Endodermal cell (in vitro differentiated cells): ENCODE data around the gene MRFAP1L1. TPM values are rescaled to one million over a fixed set of nuclear protein-coding genes. Genes with fewer than 3 reads are reported as not detected.
A peak's percentile ranks its signal among the peaks of the same experiment; 100 is the strongest.
"Not testable (repeated sequence)": the region's sequence is repeated elsewhere in the genome, so short reads cannot be mapped to it uniquely, and the experiment has no call there.

Experiments used
- DNase-seq: peaks from one replicate; pipeline ENCODE4 v3.0.0-alpha.2; 2017
- H3K27ac ChIP-seq: 2 replicates; pipeline ENCODE4 v1.5.1; 2013; ENCODE audit warnings: mild to moderate bottlenecking, low read depth, low read length, moderate library complexity
- H3K27me3 ChIP-seq: 2 replicates; pipeline ENCODE4 v1.6.1; 2013; ENCODE audit warnings: mild to moderate bottlenecking, low read length, moderate library complexity; ENCODE audit not compliant: insufficient read depth, control insufficient read depth, poor library complexity, severe bottlenecking
- H3K36me3 ChIP-seq: 2 replicates; pipeline ENCODE4 v1.7.0; 2013; ENCODE audit warnings: mild to moderate bottlenecking, low read length, moderate library complexity; ENCODE audit not compliant: control insufficient read depth, insufficient read depth
- H3K4me1 ChIP-seq: one replicate; pipeline ENCODE4 v1.7.0; 2013; ENCODE audit warnings: low read length; ENCODE audit not compliant: control insufficient read depth, insufficient read depth
- H3K4me3 ChIP-seq: 2 replicates; pipeline ENCODE4 v1.5.1; 2013; ENCODE audit warnings: mild to moderate bottlenecking, low read length, moderate library complexity
- H3K9ac ChIP-seq: 2 replicates; pipeline ENCODE4 v1.6.1; 2013; ENCODE audit warnings: mild to moderate bottlenecking, low read length, moderate library complexity; ENCODE audit not compliant: poor library complexity, severe bottlenecking; ENCODE audit errors: extremely low read depth
- H3K9me3 ChIP-seq: 2 replicates; pipeline ENCODE4 v1.6.1; 2013; ENCODE audit warnings: mild to moderate bottlenecking, low read length, moderate library complexity; ENCODE audit not compliant: control insufficient read depth
- H3K27ac Mint-ChIP-seq: 2 replicates; pipeline ENCODE4 v1.8.0; 2020; ENCODE audit warnings: mixed read lengths
- H3K27me3 Mint-ChIP-seq: 2 replicates; pipeline ENCODE4 v1.8.0; 2021; ENCODE audit warnings: mild to moderate bottlenecking, mixed read lengths; ENCODE audit not compliant: insufficient read depth
- H3K36me3 Mint-ChIP-seq: 2 replicates; pipeline ENCODE4 v1.8.0; 2020; ENCODE audit warnings: low read depth, mixed read lengths
- H3K4me1 Mint-ChIP-seq: 2 replicates; pipeline ENCODE4 v1.8.0; 2020; ENCODE audit warnings: mixed read lengths
- H3K4me3 Mint-ChIP-seq: 2 replicates; pipeline ENCODE4 v1.8.0; 2020; ENCODE audit warnings: mild to moderate bottlenecking, moderate library complexity, mixed read lengths
- H3K9me3 Mint-ChIP-seq: 2 replicates; pipeline ENCODE4 v1.8.0; 2020; ENCODE audit warnings: mild to moderate bottlenecking, mixed read lengths
- CTCF ChIP-seq: fragments of 200-600 bp; sonication (generic); conservative IDR thresholded peaks from 2 replicates; pipeline ENCODE4 v1.5.0; 2021; ENCODE audit warnings: antibody characterized with exemption, mild to moderate bottlenecking
- WGBS, 2 experiments: methylation state at CpG; one replicate each; pipeline versions ENCODE4 v1.1.5 to v1.1.7; 2013; ENCODE audit warnings: missing lambda C conversion rate in 2 of 2, mixed read lengths in 1 of 2; ENCODE audit not compliant: insufficient coverage in 1 of 2, insufficient read length in 1 of 2; 5-methylcytosine and 5-hydroxymethylcytosine counted together
- long read RNA-seq, 4 experiments: library from polyadenylated mRNA in 2 of 4; library from RNA in 1 of 4; library from capped mRNA in 1 of 4; stranded (forward) in 3 of 4; unstranded in 1 of 4; transcript quantifications; one replicate each; pipeline ENCODE4 v2.0.0, GENCODE V29; 2020 to 2021; ENCODE audit warnings: inconsistent platforms in 1 of 4
- polyA plus RNA-seq, 2 experiments: library from polyadenylated mRNA; stranded (reverse); fragments of 50-300 nt; gene quantifications; one replicate each; pipeline ENCODE4 v1.2.3, GENCODE V29; 2013
- total RNA-seq, 2 donors: library from RNA; stranded (reverse); fragmentation: NEBNext Ultra II Directional in 1 of 2; extraction: Animal tissue kit (Norgen Biotek cat#: 25700) in 1 of 2; gene quantifications; 2 replicates in 1 of 2; 3 replicates in 1 of 2; pipeline ENCODE4 v1.2.1, GENCODE V29; 2021

MRFAP1L1 gene
- 10 to 100 TPM; 45.0 to 50.2 TPM for total RNA-seq
- 64.3 TPM for polyA plus RNA-seq (2013, experiment 1 of 2)
- 53.7 TPM for polyA plus RNA-seq (2013, experiment 2 of 2)
- long read RNA-seq, experiment 1, transcript MRFAP1L1-201 (2 exons, 1,593 nt): major isoform, 28 of 43 reads
- long read RNA-seq, experiment 1, transcript MRFAP1L1-202 (1 exons, 2,127 nt): minor isoform, 10 of 43 reads
- long read RNA-seq, experiment 1, partial matches to known transcripts: 0 of 43 reads
- long read RNA-seq, experiment 1, other reads (novel, unspliced or antisense): 5 of 43 reads
- long read RNA-seq, experiment 2, transcript MRFAP1L1-201 (2 exons, 1,593 nt): major isoform, 45 of 61 reads
- long read RNA-seq, experiment 2, transcript MRFAP1L1-202 (1 exons, 2,127 nt): minor isoform, 9 of 61 reads
- long read RNA-seq, experiment 2, partial matches to known transcripts: 0 of 61 reads
- long read RNA-seq, experiment 2, other reads (novel, unspliced or antisense): 7 of 61 reads
- long read RNA-seq, experiment 3, transcript MRFAP1L1-201 (2 exons, 1,593 nt): major isoform, 132 of 171 reads
- long read RNA-seq, experiment 3, transcript MRFAP1L1-202 (1 exons, 2,127 nt): minor isoform, 19 of 171 reads
- long read RNA-seq, experiment 3, partial matches to known transcripts: 0 of 171 reads
- long read RNA-seq, experiment 3, other reads (novel, unspliced or antisense): 20 of 171 reads
- long read RNA-seq, experiment 4, transcript MRFAP1L1-201 (2 exons, 1,593 nt): major isoform, 152 of 191 reads
- long read RNA-seq, experiment 4, transcript MRFAP1L1-202 (1 exons, 2,127 nt): minor isoform, 12 of 191 reads
- long read RNA-seq, experiment 4, partial matches to known transcripts: 0 of 191 reads
- long read RNA-seq, experiment 4, other reads (novel, unspliced or antisense): 27 of 191 reads

- peaks cover 15% of the 10 kb centered on the region for H3K9me3 ChIP-seq
- peak; percentile 53 for TF ChIP-seq CTCF
Observed at GRCh38 chr4:6709230-6710114, at the start of gene MRFAP1L1. Gene MRFAP1L1 (minus strand): TSS chr4:6709865. CDS start chr4:6709629, 236 bp downstream.

GRCh38 chr4:6758728-6759127 is 49.1 kb upstream of the MRFAP1L1 start:
- Mint-ChIP-seq H3K4me1 (peaks cover 6% of the 10 kb centered on the region), H3K27me3 (peaks cover 2% of the 10 kb centered on the region), H3K36me3 (no peaks in the 10 kb centered on the region), H3K9me3 (peaks cover 3% of the 10 kb centered on the region), H3K4me3 (no peak overlapping the region), H3K27ac (no peak overlapping the region)
- Histone ChIP-seq H3K27ac (no peak overlapping the region), H3K4me3 (no peak overlapping the region), H3K27me3 (no peaks in the 10 kb centered on the region), H3K36me3 (no peaks in the 10 kb centered on the region), H3K4me1 (no peaks in the 10 kb centered on the region), H3K9me3 (no peaks in the 10 kb centered on the region), H3K9ac (no peak overlapping the region)
- DNase-seq: no peak
- no peak for TF ChIP-seq CTCF
- WGBS, 2 experiments: 70 to 80% methylated on average over 4 of the region's 4 CpGs

More at GRCh38 chr4:6709230-6710114, at the start of gene MRFAP1L1:
- Mint-ChIP-seq H3K27me3 (peaks cover 38% of the 10 kb centered on the region), H3K4me3 (peak within 1 kb of the TSS; percentile 94), H3K27ac (peak within 1 kb of the TSS; percentile 94), H3K9me3 (peaks cover 19% of the 10 kb centered on the region), H3K36me3 (peaks cover 44% of the 10 kb centered on the region), H3K4me1 (peaks cover 20% of the 10 kb centered on the region)
- peak within 1 kb of the TSS; percentile 88 for H3K4me3 ChIP-seq
- 0% methylated on average over 60 to 72 of the region's 72 CpGs for WGBS, 2 experiments
- DNase-seq: peak; percentile 99
- H3K27ac ChIP-seq: peak within 1 kb of the TSS; percentile 61
- H3K9ac ChIP-seq: peak within 1 kb of the TSS; percentile 51
- H3K36me3 ChIP-seq: peaks cover 34% of the 10 kb centered on the region
- H3K4me1 ChIP-seq: no peaks in the 10 kb centered on the region
- peaks cover 27% of the 10 kb centered on the region for H3K27me3 ChIP-seq

DNA sequence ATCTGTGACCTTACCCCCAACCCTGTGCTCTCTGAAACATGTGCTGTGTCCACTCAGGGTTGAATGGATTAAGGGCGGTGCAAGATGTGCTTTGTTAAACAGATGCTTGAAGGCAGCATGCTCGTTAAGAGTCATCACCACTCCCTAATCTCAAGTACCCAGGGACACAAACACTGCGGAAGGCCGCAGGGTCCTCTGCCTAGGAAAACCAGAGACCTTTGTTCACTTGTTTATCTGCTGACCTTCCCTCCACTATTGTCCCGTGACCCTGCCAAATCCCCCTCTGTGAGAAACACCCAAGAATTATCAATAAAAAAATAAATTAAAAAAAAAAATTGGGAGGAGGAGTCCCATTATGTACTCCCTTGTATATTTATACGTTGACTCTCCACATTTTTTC is 46.7 kb upstream of the MRFAP1L1 start:
- H3K4me1 ChIP-seq, H3K27me3 Mint-ChIP-seq, H3K27ac Mint-ChIP-seq, H3K4me3 ChIP-seq, H3K27ac ChIP-seq, H3K27me3 ChIP-seq, H3K9me3 ChIP-seq, H3K4me3 Mint-ChIP-seq, H3K36me3 ChIP-seq, H3K9ac ChIP-seq, DNase-seq, H3K9me3 Mint-ChIP-seq, H3K36me3 Mint-ChIP-seq: not testable (repeated sequence)
- WGBS, 2 experiments: 78 to 88% methylated on average over 1 of the region's 6 CpGs
- peaks cover 16% of the 10 kb centered on the region for H3K4me1 Mint-ChIP-seq
